GM19239 (cell line): ENCODE results near the gene SAT1.
A peak's percentile ranks its signal among the peaks of the same experiment; 100 is the strongest.
"Not testable (repeated sequence)": the region's sequence is repeated elsewhere in the genome, so short reads cannot be mapped to it uniquely, and the experiment has no call there.

Source experiments
- DNase-seq: peaks from one replicate; pipeline ENCODE4 v3.0.0; 2011; ENCODE audit warnings: low spot score; ENCODE audit not compliant: insufficient read length
- FAIRE-seq: peaks from 2 replicates; lab custom pipeline; 2011; peaks lifted over from hg19 to GRCh38; lab: Jason Lieb, UNC

Gene SAT1

DNA sequence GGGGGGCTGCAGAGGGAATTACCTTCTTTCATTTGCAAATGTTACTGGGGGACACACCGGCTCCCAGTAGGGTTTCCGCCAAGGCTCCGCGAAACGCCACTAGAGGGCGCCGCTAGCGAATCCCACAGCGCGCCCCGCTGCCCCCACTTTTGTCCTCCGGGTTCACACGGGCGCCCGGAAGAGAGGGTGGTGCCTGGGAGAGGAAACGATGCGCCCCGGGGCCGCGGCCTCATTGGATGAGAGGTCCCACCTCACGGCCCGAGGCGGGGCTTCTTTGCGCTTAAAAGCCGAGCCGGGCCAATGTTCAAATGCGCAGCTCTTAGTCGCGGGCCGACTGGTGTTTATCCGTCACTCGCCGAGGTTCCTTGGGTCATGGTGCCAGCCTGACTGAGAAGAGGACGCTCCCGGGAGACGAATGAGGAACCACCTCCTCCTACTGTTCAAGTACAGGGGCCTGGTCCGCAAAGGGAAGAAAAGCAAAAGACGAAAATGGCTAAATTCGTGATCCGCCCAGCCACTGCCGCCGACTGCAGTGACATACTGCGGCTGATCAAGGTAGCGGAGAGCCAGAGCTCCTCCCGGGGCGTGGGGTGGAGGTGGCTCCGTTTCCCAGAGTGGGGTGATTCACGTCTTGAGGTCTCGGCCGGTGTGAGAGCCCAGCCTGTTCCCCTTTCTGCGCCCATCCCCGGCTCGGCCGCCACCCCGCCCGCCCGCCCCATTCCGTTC lies at the start of gene SAT1:
TSS of gene SAT1 (plus strand) at position 311 of the 726 bp plus-strand sequence. CDS start at position 490, 179 bp downstream.
- DNase-seq, result peak; percentile 34
- peak; percentile 95 for FAIRE-seq

DNA sequence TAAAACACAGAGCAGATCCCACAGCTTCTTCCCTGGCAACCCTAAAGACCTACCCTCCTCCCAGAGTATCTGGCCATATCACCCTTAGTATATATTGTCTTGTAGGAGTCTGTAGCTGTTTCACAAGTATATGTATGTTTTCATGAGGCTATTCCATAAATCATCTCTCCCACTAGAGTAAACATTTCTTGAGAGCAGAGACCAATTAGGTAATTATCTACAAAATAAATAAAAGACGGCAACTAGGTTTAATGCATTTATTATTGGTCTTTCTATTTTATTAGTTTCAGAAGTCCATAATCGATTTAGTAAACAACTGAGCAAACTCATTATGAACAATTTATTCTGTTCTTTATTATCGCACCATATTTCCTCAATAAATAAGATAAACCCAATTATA lies 46.9 kb upstream of the SAT1 start:
- DNase-seq (no peak), FAIRE-seq (no peak)

DNA sequence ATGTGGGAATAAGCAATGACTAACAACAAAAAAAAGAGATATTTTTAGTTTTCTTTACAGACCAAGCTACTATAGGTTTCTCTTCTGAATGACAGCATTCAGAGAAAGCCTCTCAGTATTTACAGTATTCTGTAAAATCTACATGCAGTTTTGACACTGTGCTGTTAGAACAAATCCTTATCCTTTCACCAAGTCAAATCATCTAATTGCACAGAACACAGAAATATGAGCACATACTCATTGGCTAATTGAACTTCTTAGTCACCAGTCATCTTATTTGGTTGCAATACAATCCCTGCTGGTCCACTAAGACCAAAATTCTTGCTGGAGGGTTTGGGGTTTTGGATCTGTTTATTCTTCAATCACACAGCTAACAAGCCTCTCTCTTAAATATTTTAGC lies 45.6 kb upstream of the SAT1 start:
- FAIRE-seq (peak; percentile 11), DNase-seq (no peak)

DNA sequence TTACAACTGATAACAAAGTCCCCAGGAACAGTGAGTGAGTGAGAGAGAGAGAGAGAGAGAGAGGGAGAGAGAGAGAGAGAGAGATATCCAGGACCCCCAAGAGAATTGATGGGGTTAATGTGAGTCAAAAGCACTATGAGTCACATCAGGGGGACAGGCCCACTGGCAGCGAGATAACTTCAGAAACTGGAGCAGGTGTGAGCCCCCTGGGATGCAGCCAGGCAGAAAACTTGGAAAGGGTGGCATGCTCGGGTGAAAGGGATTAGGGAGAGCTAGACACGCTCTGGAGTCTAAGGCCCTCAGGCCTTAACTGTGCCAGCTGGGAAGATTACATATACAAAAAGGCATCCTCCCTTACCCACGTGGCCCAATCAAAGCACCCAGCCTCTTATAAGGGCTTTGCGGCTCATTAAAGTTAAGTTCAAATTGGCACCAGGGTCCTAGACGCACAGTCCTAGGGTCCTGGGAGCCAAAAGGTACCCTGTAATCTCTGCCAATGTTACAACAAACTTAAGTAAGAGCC lies 40.7 kb upstream of the SAT1 start:
- DNase-seq (no peak), FAIRE-seq (peak; percentile 65)

DNA sequence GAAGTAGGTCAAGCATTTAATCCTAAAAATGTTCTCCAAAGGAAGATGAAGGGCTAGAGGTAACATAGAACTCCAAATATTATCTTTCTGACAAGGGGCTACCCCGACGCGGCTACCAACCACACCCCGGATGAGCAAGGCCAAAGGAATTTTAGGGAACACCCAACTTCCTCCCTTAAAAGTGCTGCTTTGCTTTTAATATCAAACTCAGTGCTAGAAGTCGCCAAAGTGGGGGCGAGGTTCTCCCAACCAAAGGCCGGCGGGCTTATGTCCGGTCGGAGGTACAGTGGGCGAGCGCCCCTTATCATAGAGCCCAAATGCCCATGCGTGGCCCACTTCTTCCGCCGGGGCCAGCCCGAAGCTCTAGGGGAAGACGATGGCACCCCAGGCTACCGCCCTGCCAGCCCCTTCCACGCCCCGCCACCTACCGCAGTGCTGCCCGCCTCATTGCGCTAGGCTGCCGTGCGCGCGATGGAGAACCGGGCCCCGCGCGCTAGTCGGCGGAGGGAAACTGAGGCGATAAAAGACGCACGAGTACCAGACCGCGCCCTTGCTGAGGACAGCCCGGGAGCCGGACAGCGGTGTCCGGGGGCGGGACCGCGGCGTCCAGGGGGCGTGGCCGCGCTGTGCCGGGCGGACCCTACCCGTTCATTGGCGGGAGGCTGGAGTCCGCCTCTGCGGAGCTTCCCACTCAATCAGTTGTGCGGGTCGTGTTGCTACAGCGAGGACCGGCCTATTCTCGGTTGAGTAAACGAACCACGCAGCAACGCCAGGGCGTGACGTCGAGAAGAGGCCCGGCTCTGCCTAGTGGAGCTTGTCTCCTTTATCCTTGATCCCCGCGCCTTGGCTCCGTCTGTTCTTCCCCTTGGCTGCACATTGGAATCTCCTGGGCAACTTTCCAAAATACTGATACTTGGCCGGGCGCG lies 40.0 kb upstream of the SAT1 start, which contains the start of gene ACOT9:
TSS of gene ACOT9 (minus strand) at position 580 of the 926 bp plus-strand sequence. CDS start at position 448, 132 bp downstream.
- FAIRE-seq (peak; percentile 90), DNase-seq (peak; percentile 60)

DNA sequence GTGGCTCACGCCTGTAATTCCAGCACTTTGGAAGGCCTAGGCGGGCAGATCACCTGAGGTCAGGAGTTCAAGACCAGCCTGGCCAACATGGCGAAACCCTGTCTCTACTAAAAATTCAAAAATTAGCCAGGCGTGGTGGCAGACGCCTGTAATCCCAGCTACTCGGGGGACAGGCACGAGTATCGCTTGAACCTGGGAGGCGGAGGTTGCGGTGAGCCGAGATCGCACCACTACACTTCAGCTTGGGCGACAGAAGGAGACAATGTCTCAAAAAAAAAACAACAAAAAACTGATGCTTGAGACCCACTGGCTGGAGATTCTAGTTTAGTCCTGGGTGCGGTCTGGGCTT lies 39.4 kb upstream of the SAT1 start:
- FAIRE-seq, DNase-seq: not testable (repeated sequence)

DNA sequence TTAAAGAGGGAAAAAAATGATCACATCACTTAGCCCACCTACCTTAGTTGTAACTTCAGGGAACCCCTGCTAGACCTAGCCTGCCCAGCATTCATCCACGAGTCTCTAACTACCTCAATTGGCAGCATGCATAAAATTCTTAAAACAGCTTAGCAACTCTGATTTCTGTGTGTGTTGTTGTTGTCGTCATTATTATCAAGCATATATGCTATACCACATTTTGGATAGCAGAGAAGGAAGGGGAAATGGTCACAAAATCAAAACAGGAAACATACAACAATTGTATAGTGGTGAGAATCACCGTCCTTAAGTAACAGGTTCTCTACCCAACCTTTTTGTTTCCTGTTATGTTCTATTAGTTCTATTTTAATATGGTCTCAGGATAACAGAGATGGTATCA lies 37.2 kb upstream of the SAT1 start:
- DNase-seq (no peak), FAIRE-seq (no peak)

DNA sequence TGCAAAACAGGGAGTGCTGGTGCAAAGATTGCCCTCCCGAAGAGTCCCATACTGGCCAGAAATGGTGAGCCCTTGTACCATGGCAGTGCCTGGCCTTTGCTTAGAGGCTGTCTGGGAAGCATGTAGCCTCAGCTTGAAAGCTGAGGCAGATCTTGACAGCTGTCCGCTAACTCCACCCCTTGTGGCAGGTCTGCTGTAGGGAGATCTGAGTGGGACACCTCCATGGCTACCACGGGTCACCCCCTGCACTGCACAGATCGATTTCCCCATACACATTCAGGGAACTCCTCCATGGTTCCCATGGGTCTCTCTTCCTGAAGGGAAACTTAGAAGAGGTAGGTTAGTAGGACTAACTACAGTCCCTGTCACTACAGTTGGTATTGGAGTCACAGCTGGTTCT lies 33.8 kb upstream of the SAT1 start:
- DNase-seq (no peak), FAIRE-seq (no peak)

DNA sequence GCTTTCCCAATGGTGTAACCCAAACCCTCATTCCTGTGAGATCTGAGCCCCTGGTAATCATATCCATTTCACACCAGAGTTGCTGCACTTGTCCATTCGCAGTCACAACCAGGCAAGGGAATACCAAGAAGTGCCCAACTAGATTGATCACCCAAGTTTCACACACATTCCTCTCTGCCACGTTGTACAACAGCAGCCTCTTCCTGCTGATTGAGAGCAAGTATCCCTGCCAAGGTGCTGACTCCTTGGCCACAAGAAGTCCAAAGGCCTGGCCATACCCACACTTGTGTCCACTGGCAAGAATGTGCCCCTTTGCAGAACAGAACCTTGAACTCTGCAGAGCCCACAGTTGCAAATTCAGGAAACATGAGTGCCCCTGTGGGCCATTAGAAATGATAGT lies 33.4 kb upstream of the SAT1 start:
- FAIRE-seq (no peak), DNase-seq (no peak)

DNA sequence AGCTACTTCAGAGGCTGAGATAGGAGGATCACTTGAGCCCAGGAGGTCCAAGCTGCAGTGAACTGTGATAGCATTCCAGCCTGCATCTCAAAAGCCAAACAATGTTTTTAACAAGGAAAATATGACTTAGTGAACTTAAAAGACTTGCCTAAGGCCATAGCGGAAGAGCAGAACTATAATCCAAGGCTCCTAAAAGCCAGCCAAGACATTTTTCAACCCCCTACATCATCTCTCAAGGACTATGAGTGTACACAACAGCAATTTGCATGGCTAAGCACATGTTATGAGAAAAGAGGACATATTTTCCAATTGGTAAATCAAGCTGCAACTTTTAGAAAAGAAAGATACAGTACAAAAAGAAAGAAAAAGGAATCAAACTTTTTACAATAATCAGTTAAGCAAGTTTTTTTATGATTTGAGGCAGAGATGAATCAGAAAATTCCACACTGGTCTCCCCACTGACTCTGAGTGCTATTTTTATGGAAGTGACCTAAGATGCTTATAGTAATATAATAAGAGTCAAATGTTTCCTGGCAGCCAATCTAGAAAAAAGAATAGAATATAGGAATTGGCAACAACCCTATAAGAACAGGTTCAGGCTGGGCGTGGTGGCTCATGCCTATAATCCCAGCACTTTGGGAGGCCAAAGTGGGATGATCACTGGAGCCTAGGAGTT lies 30.1 kb upstream of the SAT1 start:
- DNase-seq, result no peak
- FAIRE-seq, result no peak

DNA sequence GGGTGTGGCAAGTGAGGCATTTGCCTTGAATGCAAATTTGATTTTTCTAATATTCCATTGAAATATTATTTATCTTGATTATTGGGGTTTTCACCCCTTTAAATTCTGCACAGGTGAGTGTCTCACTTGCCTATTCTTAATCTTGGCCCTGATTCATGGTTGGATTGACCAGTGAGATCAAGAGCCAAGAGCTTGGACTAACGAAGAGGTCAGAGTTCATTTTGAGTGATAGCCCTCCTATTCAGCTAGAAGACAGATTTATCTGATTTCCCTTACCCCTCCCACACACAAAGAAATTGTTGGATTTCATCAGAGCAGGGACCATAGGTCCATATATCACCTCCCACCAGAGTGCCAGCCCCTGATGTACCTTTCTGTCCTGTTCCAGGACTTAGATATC lies 28.3 kb upstream of the SAT1 start:
- FAIRE-seq, result no peak
- DNase-seq, result no peak

DNA sequence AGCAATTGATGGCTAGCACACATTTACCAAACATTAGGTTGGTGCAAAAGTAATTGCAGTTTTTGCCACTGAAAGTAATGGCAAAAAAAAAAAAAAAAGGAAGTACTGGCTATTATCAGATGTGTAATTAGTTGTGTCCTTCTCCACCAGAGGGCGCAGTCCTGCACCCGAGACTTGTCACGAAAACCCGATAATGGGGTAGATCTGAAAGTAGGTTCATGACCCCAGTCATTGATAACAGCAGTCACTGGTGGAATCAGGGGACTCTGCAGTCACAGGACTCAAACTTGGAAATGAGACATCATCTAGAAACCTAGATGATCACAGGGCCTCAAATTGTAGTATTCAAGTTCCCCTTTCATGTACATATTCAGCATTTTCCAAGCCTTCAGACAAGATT lies 26.8 kb upstream of the SAT1 start:
- DNase-seq (peak; percentile 23), FAIRE-seq (peak; percentile 74)

DNA sequence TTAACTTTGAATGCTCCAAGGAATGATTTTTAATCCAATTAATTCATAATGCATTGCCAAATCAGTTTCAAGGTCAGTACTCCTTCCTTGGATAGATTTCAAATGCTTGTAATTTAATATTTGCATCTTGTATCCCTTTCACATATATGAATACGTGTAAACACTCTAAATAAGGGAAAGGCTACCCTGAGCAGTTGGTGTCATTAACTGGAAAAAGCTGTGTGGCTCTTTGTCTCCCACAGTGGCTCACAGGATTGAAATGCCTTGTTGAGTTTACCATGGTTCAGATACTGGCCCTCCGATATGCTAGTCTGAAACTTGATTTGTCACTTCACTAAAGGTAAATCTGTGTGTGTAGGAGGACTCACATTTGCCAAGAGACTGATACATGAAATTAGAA lies 23.2 kb upstream of the SAT1 start:
- DNase-seq, result no peak
- no peak for FAIRE-seq

DNA sequence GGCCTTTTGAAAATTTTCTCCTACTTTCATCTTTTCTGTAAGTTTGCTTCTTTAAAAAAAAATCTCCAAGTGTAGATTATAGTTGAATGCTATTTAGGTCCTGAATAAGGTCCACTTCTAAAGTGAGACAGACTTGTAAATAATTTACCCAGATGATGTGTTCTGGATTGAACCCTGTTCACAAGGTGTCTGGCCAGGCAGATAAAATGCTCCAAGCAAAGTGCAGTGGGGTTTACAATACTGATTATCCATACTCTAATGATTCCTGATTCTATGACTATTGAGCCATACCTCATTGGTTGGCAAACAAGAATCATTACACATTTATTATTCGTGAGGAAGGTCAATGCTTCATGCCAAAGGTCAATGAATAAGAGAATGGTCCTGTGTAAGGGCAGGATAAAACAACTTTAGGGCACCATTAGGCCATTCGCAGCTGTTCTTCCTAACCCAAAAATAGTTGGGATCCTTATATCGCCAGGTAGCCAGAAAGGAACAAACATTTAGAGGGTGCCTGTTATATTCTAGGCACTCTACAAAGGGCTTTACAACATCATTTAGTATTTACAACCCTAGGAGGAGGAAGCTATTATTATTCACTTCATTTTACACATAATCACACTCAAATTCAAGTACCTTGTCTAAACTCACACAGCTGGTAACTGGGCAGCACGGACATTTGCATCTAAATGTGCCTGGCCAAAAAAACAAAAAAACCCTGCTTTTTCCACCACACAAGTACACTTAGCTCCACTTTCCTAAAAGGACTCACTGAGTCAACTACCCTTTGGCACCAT lies 18.6 kb upstream of the SAT1 start:
- FAIRE-seq (no peak), DNase-seq (no peak)

DNA sequence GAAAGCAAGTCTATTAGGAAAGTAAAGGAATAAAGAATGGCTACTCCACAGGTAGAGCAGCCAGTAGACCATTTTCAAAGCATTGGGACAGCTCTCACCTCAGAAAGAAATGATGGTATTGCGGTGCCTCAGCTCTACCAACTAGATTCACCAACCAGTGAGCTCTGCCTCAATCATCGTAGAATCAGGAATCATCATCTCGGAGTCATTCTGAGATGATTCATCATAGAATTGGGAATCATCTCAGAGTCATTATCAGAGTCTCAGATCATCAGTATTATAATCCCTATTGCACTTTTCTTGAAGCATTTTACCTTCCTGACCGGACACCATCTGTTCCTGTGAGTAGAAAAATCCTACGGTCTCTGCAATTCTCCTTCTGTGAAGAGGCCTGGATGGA lies 17.5 kb upstream of the SAT1 start:
- no peak for FAIRE-seq
- DNase-seq, result no peak

DNA sequence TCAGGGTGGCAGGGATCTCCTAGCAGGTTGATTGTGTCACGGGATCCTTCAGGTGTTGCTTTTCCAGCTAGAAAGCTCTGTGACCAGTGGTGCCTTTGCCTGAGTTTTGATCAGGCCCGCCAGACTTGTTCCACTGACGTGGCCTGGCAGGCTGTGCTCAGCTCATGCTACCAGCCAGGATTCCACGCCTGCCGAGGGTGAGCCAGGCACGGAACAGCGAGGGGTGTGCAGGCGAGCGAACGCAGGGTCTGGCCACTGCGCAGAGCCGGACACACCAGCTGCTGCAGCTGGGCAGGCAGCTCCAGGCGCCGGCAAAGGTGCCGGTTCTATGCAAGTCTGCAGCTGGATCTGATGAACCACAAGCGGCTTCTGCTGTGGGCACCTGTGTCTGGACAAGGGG lies 17.1 kb upstream of the SAT1 start:
- FAIRE-seq, result no peak
- no peak for DNase-seq

DNA sequence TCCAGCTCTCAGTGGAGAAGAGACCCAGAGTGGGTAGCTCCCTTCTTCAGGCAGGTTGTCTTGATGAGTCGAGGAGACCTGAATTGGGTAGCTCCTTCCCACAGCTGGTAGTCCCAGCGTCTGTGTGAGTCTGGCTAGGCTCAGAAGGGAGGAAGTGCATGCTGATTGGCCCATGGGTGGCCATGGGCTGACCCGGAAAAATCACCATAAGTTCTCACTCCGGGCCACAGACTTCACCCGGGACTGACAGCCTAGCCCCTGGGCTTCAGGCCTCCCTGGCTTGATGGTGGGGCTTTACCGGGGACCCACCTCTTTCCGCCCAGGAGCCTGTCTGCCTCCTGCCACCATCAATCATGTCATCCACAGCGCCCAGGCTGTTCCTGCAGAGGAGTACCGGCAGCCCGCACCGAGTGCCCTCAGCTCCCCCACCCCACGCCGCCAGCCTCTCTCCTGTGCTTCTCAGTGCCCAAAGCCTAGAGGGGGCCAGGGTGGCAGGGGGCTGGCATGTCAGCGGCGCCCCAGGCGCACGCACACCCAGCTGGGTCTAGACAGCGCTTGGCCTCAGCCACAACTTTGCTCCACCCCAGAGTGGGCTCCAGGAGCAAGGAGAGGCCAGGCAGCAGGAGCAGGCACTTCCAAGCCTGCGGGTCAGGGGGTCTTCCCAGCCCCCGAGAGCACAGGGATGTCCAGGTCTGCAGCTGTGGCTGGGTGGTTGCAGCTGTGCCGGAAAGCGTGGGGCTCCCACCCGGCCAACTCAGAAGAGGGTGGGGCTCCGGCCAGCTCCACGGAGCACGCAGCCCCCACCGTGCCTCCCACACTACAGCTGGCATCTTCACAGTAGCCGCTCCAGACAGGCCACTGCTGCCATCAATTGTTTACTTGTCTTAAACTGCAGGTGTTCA lies 16.1 kb upstream of the SAT1 start:
- DNase-seq (no peak), FAIRE-seq (no peak)

DNA sequence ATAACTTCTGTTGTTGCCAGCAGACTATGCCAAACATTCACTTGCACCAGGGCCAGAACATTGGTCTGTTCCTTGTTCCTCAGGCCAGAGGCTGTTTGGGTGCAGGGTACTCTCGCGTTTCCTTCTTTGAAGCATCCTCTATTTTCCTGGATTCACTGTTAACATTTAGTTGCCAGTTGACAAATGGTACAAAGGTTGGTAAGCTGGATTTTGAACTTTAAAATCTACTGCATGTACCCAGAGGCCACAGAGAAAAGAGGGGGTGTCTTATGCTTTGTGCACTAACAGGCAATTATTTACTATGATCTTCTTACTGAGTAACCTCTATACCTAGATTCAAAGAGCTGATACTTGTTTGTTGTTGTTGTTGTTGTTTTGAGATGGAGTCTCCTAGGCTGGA lies 12.8 kb upstream of the SAT1 start:
- no peak for FAIRE-seq

DNA sequence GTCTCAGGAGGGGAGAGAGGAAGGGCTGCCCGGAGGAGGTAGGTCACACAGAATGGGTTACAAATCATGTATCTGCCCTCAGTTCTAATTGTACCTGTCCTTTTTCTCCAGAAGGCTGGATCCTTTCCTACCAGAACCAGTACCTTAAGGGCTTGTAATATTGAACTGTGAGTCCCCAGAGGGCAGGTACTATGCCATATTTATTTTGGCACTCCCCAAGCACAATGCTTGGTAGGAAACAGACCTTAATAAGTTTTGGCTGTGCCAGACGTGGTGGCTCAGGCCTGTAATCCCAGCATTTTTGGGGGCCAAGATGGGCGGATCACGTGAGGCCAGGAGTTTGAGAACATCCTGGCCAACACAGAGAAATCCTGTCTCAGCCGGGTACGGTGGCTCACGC lies 11.9 kb upstream of the SAT1 start:
- FAIRE-seq, result peak; percentile 90
- not testable (repeated sequence) for DNase-seq

More for the DNA sequence above, 12.8 kb upstream of the SAT1 start:
- no peak for DNase-seq
